GM21390 (cell line): ENCODE measurements around the gene PSME3.
"Not testable (repeated sequence)": the region's sequence is repeated elsewhere in the genome, so short reads cannot be mapped to it uniquely, and the experiment has no call there.

ENCODE experiments used
- ATAC-seq: cut with Tn5 transposase; IDR thresholded peaks from one replicate; pipeline ENCODE4 v1.9.1; 2021; ENCODE audit not compliant: unreplicated experiment

The PSME3 gene

GRCh38 chr17:42849451-42850181 is 16.4 kb downstream of the PSME3 start:
- no peak for ATAC-seq

- ATAC-seq, result no peak
Measured at GRCh38 chr17:42850954-42851353, 17.8 kb downstream of the PSME3 start, which contains the start of gene AOC3. Gene AOC3 (plus strand): TSS chr17:42851199. CDS start chr17:42851344, 145 bp downstream.

GRCh38 chr17:42851371-42852240 is 18.4 kb downstream of the PSME3 start:
- not testable (repeated sequence) for ATAC-seq

- no peak for ATAC-seq
Measured at GRCh38 chr17:42852351-42852750, 19.2 kb downstream of the PSME3 start.

GRCh38 chr17:42853004-42853403 is 19.8 kb downstream of the PSME3 start:
- ATAC-seq, result no peak

GRCh38 chr17:42853597-42853967 is 20.4 kb downstream of the PSME3 start:
- no peak for ATAC-seq

- ATAC-seq, result no peak
Measured at GRCh38 chr17:42853968-42854790, 21.0 kb downstream of the PSME3 start.

- ATAC-seq, result no peak
Measured at GRCh38 chr17:42855048-42855596, 21.9 kb downstream of the PSME3 start.

- not testable (repeated sequence) for ATAC-seq
Measured at GRCh38 chr17:42856093-42856492, 22.9 kb downstream of the PSME3 start.

- not testable (repeated sequence) for ATAC-seq
Measured at GRCh38 chr17:42856516-42856915, 23.3 kb downstream of the PSME3 start.

- ATAC-seq, result no peak
Measured at GRCh38 chr17:42857389-42857788, 24.2 kb downstream of the PSME3 start.

GRCh38 chr17:42865638-42866094 is 32.5 kb downstream of the PSME3 start:
- no peak for ATAC-seq

- ATAC-seq, result no peak
Measured at GRCh38 chr17:42866216-42866615, 33.0 kb downstream of the PSME3 start.

- ATAC-seq, result no peak
Measured at GRCh38 chr17:42866631-42867575, 33.7 kb downstream of the PSME3 start.

GRCh38 chr17:42867694-42868261 is 34.6 kb downstream of the PSME3 start:
- ATAC-seq, result not testable (repeated sequence)

- ATAC-seq, result no peak
Measured at GRCh38 chr17:42868338-42868737, 35.1 kb downstream of the PSME3 start.

- ATAC-seq, result no peak
Measured at GRCh38 chr17:42871647-42872046, 38.5 kb downstream of the PSME3 start.

GRCh38 chr17:42872251-42872965 is 39.2 kb downstream of the PSME3 start:
- ATAC-seq, result no peak

- ATAC-seq, result no peak
Measured at GRCh38 chr17:42873315-42873714, 40.1 kb downstream of the PSME3 start.
